ENCODE measurements around the gene CTSH. TPM values are rescaled to one million over a fixed set of nuclear protein-coding genes. Genes with fewer than 3 reads are reported as not detected.

The CTSH gene
- total RNA-seq, 1 donor from 2014 or later = 75.8 TPM

DNA sequence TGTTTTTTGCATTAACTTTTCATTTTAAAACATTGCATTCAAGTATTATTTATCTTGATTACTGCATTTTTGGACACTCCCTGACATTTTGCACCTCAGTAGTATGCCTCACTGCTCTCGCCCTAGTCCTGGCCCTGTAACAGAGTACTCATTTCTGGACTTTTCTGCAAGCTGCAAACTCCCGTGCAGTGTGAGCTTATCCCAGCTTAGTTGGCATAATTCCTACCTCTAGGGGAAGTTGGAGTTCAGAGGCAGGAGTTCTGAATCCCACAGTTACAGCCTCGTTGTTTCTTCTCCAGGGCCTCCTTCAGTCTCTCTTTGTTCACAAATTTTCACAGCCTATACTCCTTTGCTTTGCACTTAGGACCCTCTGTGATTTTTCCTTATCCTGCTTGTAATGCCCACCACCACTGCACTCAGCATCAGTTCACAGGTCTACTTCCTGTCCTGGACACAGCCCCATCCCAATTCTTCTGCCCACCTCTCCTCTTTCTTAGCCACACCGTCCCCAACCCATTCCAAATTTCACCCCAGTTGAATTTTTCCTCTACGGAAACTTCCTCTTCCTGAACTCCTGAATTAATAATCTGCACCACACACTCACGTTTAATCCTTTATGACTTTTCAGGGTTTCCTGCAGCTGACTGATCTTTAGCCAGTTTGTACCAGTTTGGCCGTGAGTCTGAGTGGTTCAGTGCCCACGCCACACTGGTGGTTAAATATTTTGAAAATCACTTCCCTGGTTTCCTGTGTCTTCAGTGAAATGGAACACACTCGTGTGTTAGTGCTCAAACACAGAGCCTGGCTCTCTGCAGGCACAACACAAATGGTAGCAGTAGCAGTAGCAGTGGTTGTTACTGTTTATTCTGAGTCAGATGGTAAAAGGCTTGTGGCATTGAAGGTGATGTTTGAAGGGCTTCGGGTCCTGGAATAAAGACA, 6.3 kb upstream of the CTSH start:
- no peak for FAIRE-seq
- no peaks in the 10 kb centered on the region for H3K27me3 ChIP-seq (ENCODE audit: control insufficient read depth, insufficient read depth, low read length)
- H3K4me3 ChIP-seq (ENCODE audit: low read depth, low read length) = no peak overlapping the region
- TF ChIP-seq, protein P1, sequence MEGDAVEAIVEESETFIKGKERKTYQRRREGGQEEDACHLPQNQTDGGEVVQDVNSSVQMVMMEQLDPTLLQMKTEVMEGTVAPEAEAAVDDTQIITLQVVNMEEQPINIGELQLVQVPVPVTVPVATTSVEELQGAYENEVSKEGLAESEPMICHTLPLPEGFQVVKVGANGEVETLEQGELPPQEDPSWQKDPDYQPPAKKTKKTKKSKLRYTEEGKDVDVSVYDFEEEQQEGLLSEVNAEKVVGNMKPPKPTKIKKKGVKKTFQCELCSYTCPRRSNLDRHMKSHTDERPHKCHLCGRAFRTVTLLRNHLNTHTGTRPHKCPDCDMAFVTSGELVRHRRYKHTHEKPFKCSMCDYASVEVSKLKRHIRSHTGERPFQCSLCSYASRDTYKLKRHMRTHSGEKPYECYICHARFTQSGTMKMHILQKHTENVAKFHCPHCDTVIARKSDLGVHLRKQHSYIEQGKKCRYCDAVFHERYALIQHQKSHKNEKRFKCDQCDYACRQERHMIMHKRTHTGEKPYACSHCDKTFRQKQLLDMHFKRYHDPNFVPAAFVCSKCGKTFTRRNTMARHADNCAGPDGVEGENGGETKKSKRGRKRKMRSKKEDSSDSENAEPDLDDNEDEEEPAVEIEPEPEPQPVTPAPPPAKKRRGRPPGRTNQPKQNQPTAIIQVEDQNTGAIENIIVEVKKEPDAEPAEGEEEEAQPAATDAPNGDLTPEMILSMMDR (IDR thresholded peaks at IDR 0.05; ENCODE audit: insufficient read depth, low read length, severe bottlenecking) = peak; percentile 30
- peak; percentile 70 for DNase-seq (ENCODE audit: low read depth)
- no peaks in the 10 kb centered on the region for H3K36me3 ChIP-seq (ENCODE audit: control insufficient read depth, insufficient read depth, low read length)

- TF ChIP-seq, protein P1 (IDR thresholded peaks at IDR 0.05; ENCODE audit: insufficient read depth, low read length, severe bottlenecking) = no peak
- no peak overlapping the region for H3K4me3 ChIP-seq (ENCODE audit: low read depth, low read length)
- no peak for FAIRE-seq
- DNase-seq (ENCODE audit: low read depth) = no peak
- no peaks in the 10 kb centered on the region for H3K36me3 ChIP-seq (ENCODE audit: control insufficient read depth, insufficient read depth, low read length)
- H3K27me3 ChIP-seq (ENCODE audit: control insufficient read depth, insufficient read depth, low read length) = no peaks in the 10 kb centered on the region
Observed at GRCh38 chr15:78950343-78950742, 5.5 kb upstream of the CTSH start.

GRCh38 chr15:78949461-78949860, 4.6 kb upstream of the CTSH start:
- H3K4me3 ChIP-seq (ENCODE audit: low read depth, low read length) = no peak overlapping the region
- no peaks in the 10 kb centered on the region for H3K36me3 ChIP-seq (ENCODE audit: control insufficient read depth, insufficient read depth, low read length)
- FAIRE-seq (no peak), DNase-seq (ENCODE audit: low read depth) (no peak)
- TF ChIP-seq, protein P1 (IDR thresholded peaks at IDR 0.05; ENCODE audit: insufficient read depth, low read length, severe bottlenecking) = no peak
- no peaks in the 10 kb centered on the region for H3K27me3 ChIP-seq (ENCODE audit: control insufficient read depth, insufficient read depth, low read length)

DNA sequence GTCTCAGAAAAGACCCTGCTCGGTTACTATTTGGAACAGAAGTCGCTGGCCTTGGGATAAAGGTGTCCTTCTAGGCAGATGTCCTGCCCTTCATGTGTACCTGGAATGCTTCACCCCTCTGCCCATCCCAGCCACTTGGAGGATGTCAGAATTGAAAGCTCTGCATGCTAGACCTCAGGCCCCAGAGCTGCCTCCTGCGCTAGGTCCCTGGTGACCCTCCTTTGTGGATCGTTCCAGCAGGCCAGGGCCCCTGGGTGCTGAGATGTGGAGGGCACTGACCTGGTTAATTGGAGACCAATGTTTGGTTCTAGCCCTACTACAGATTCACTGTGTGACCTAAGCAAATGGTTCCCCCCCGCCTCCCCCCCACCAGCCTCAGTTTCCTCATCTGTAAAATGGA, 2.7 kb upstream of the CTSH start:
- FAIRE-seq = no peak
- TF ChIP-seq, protein P1 (IDR thresholded peaks at IDR 0.05; ENCODE audit: insufficient read depth, low read length, severe bottlenecking) = no peak

DNA sequence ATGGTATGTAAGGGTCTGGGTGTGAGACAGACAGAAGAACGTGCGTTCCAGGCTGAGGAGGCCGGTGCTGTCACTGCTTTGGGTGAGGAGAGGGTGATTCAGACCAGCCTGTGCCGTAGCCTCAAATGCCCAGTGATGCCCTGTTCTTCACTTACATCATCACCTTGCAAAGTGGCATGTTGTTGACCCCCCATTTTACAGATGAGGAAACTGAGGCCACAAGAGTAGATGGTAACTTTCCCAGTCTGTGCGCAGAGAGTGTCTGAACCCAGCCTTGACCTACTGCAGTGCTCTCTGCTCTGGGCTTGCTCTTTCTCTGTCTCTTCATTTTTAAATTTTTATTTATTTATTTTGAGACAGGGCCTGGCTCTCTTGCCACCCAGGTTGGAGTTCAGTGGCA, 1.6 kb upstream of the CTSH start:
- no peak for FAIRE-seq
- TF ChIP-seq, protein P1 (IDR thresholded peaks at IDR 0.05; ENCODE audit: insufficient read depth, low read length, severe bottlenecking) = no peak
- Histone ChIP-seq H3K4me3 (ENCODE audit: low read depth, low read length) (no peak overlapping the region), H3K27me3 (ENCODE audit: control insufficient read depth, insufficient read depth, low read length) (no peaks in the 10 kb centered on the region), H3K36me3 (ENCODE audit: control insufficient read depth, insufficient read depth, low read length) (no peaks in the 10 kb centered on the region)
- no peak for DNase-seq (ENCODE audit: low read depth)

More for the DNA sequence above, 2.7 kb upstream of the CTSH start:
- no peak for DNase-seq (ENCODE audit: low read depth)
- Histone ChIP-seq H3K27me3 (ENCODE audit: control insufficient read depth, insufficient read depth, low read length) (no peaks in the 10 kb centered on the region), H3K4me3 (ENCODE audit: low read depth, low read length) (no peak overlapping the region), H3K36me3 (ENCODE audit: control insufficient read depth, insufficient read depth, low read length) (no peaks in the 10 kb centered on the region)

All from bronchial epithelial cell (primary cell).